Mucosa of stomach (tissue), 1 donor: ENCODE results near the gene ECHS1.

Source experiments
- H3K27me3 ChIP-seq: one replicate; pipeline ENCODE4 v1.7.0; 2013; ENCODE audit warnings: mild to moderate bottlenecking, low read length; ENCODE audit not compliant: control insufficient read depth, insufficient read depth
- H3K36me3 ChIP-seq: one replicate; pipeline ENCODE4 v1.7.0; 2013; ENCODE audit warnings: low read length; ENCODE audit not compliant: control insufficient read depth, insufficient read depth
- H3K4me1 ChIP-seq: one replicate; pipeline ENCODE4 v1.7.0; 2013; ENCODE audit warnings: mild to moderate bottlenecking, low read length; ENCODE audit not compliant: control insufficient read depth, insufficient read depth
- H3K4me3 ChIP-seq: one replicate; pipeline ENCODE4 v1.7.0; 2013; ENCODE audit warnings: low read length
- H3K9ac ChIP-seq: one replicate; pipeline ENCODE4 v1.7.0; 2013; ENCODE audit warnings: mild to moderate bottlenecking, low read length, moderate library complexity
- H3K9me3 ChIP-seq: one replicate; pipeline ENCODE4 v1.7.0; 2013; ENCODE audit warnings: mild to moderate bottlenecking, low read length, moderate library complexity; ENCODE audit not compliant: control insufficient read depth
- donor health status: Pancreatic carcinoma.

Gene ECHS1

DNA sequence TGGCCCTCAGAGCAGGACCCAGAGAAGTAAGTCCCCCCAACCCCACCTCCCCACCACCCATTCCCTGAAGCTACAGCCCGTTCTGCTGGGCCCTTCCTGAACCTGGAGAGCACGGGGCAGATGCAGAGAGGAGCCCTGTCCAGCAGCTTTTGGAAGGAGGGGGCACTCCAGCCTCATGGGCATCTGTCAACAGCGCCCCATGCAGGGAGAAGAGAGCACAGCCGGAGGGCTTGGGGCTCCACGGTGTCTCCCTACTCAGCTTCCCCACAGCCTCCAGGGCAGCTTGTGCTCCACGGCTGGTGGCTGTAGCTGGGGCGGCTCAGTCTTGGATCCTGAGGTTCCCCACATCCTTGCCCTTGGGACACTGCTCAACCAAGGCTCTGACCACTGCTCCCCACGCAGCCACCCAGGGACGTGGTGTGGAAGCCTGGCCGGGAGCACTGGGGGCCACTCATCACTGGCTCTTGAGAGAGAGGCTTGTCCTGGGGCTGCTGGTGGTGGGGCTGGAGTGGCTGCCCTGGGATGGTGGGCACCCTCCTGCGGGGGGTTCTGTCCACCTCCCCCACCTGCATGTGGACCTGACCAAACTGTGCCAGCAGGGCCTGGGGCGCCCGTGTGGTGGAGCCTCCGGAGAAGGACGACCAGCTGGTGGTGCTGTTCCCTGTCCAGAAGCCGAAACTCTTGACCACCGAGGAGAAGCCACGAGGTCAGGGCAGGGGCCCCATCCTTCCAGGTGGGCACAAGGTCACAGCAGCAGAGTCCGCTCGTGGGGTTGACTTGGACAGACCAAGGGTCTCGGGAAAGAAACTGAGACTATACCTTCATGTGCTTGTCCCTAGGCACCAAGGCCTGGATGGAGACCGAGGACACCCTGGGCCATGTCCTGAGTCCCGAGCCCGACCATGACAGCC, 21.5 kb downstream of the ECHS1 start:
- Histone ChIP-seq H3K9ac (no peak overlapping the region), H3K4me1 (peaks cover 12% of the 10 kb centered on the region), H3K9me3 (no peaks in the 10 kb centered on the region), H3K27me3 (peaks cover 3% of the 10 kb centered on the region), H3K36me3 (no peaks in the 10 kb centered on the region), H3K4me3 (no peak overlapping the region)

DNA sequence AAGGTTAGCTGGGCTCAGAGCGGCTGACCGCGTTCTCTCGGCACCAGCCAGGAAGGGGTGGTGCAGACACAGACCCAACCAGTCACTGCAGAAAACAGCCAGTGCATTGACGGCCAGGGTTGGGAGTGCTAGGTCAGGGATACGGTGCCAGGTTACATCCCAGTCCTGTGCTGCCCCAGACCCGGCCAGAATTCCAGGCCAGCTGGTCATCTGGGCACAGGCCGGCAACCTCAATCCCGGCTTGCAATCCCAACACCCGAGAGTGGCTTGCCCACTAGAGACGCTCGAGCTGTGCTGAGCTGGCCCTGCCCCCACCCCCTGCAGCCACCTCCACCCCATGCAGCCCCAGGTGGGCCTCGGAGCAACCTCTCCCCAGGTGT, 22.2 kb downstream of the ECHS1 start:
- no peak overlapping the region for H3K9ac ChIP-seq
- H3K36me3 ChIP-seq: no peaks in the 10 kb centered on the region
- peaks cover 13% of the 10 kb centered on the region for H3K4me1 ChIP-seq
- H3K4me3 ChIP-seq: no peak overlapping the region
- peaks cover 3% of the 10 kb centered on the region for H3K27me3 ChIP-seq
- H3K9me3 ChIP-seq: no peaks in the 10 kb centered on the region

DNA sequence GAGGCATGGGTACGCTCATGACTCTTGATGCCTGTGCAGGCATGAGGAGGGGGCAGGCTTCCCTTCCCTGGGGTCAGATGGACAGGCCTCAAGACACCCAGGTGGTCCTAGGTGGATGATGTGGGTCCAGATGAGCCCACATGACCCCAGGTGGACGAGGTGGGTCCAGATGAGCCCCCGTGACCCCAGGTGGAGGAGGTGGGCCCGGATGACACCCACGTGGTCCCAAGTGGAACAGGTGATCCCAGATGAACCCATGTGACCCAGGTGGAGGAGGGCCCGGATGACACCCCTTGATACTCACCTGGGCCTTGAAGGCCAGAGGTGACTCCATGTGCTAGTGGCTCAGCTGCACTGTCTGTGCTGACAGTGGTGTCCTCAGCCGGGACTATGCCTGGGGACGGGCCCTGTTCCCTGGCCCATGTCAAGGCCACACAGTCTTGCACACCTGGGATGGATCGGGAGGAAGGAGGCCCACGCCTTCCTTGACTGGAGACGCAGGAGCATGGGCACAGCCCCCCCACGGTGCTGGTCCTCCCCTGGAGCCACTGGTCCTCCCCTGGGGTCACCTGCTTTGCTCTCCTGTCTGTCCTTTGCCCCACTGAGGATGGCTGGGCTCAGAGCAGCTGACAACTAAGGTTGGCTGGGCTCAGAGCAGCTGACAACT, 22.7 kb downstream of the ECHS1 start:
- no peaks in the 10 kb centered on the region for H3K9me3 ChIP-seq
- peaks cover 3% of the 10 kb centered on the region for H3K27me3 ChIP-seq
- no peaks in the 10 kb centered on the region for H3K36me3 ChIP-seq
- no peak overlapping the region for H3K9ac ChIP-seq
- no peak overlapping the region for H3K4me3 ChIP-seq
- H3K4me1 ChIP-seq: peaks cover 13% of the 10 kb centered on the region

DNA sequence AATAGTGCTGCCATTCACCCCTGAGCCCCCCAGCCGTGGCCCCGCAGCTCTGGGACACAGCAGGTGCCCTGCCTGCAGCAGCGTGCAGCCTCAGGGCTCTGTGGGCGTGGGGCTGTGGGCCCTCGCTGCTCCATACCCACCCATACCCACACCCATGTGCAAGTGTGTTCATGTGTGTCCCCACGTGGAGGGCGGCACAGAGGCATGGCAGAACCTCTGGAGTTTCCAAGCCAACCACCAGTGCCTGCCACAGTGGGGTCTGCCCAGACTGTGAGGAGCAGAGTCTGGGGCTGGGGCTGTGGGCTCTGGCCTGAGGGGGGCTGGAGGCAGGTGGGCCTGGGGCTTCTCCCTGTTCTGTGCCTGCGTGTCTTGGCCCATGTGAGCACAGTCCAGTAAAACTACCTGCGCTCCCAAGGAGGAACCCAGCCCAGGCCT, 23.6 kb downstream of the ECHS1 start:
- Histone ChIP-seq H3K27me3 (peaks cover 3% of the 10 kb centered on the region), H3K9ac (no peak overlapping the region), H3K4me1 (peaks cover 13% of the 10 kb centered on the region), H3K36me3 (no peaks in the 10 kb centered on the region), H3K4me3 (no peak overlapping the region), H3K9me3 (no peaks in the 10 kb centered on the region)

DNA sequence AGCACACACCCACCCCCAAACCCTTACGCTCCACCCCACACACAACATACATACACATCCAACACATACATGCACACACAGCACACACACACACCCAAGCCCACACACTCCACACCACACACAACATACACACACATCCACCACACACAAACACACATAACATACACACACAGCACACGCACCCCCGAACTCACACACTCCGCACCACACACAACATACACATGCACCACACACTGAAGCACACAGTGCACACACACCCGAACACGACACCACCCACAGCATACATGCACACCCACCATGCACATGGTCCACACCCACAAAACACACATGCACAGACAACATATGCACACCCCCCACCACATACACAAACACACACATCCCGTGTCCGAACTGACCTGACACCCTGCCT, 24.0 kb downstream of the ECHS1 start:
- Histone ChIP-seq H3K27me3 (peaks cover 3% of the 10 kb centered on the region), H3K9ac (no peak overlapping the region), H3K36me3 (no peaks in the 10 kb centered on the region), H3K4me3 (no peak overlapping the region), H3K9me3 (no peaks in the 10 kb centered on the region), H3K4me1 (peaks cover 13% of the 10 kb centered on the region)

DNA sequence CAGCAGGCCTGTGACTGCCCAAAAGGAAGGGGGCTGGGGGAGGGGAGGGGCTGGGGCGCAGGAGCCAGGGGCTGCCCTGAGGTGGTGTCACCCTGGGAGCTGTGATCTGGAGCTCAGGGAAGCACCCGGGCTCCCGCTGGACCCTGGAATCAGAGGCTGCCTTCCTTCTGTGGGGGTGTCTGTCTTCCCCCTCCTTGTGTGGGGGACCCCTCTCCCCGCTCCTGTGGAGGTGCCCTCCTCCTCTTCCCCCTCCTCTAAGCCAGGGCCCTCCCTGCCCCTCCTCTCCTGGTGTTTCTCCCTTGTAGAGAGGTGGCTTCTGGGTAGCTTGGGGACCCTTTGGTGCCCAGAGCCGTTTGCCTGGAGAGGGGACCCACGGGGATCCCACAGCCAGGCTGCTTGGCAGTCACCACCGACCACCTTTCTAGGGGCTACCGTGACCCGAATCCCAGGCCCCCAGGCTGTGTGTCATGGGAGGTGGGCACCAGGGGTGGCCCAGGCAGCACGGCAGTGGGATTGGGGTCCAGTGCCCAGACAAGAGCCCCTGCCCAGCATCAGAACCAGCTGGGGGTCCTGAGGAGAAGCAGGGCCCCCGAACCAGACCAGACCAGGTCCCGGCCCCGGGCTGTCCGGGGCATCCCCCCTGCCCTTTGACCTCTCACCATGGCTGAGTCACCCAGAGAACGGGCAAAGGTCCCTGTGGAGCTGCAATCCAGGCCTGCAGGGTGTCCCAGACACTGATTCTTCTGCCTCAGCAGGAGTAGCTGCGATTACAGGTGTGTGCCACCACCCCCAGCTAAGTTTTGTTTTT, 25.2 kb downstream of the ECHS1 start:
- Histone ChIP-seq H3K4me3 (no peak overlapping the region), H3K9me3 (no peaks in the 10 kb centered on the region), H3K4me1 (peaks cover 13% of the 10 kb centered on the region), H3K36me3 (no peaks in the 10 kb centered on the region), H3K27me3 (peaks cover 9% of the 10 kb centered on the region), H3K9ac (no peak overlapping the region)

DNA sequence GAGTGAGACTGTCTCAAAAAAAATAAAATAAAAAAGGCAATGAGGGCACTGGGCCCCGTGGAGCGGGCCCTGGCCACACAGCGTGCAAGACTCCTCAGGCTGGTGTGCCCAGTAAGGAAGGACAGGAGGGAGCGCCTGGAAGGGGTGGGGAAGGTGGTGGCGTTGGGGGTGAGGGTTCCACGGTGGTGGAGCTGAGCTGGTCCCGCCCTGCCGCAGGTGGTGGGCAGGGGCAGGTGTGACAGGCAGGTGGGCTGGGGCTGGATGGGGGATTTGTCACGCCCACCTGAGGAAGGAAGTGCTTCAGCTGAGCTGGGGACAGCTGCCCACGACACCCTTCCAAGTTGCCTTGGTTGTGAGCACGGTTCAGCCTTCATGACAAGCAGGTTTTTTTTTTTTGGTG, 26.7 kb downstream of the ECHS1 start:
- Histone ChIP-seq H3K4me3 (no peak overlapping the region), H3K9me3 (no peaks in the 10 kb centered on the region), H3K9ac (no peak overlapping the region), H3K36me3 (no peaks in the 10 kb centered on the region), H3K4me1 (peaks cover 13% of the 10 kb centered on the region), H3K27me3 (peaks cover 16% of the 10 kb centered on the region)

DNA sequence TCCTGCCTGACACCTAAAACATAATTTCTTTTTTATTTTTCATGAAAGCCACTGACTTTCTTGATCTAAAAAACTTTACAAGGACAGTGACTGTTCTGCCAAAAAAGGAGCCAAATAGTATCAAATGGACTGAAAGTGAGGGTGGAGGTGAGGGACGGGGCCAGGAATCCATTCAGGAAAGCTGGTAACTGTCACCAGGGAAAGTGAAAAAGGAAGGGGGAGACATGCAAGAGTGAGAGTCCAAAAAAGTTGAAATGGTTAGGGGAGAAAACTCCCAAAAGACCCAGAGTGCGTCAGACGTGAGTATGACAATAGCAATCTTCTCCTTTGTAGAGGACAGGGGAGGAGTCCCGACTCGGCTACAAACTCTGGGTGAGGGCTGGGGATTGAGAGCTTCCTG, 28.9 kb downstream of the ECHS1 start:
- Histone ChIP-seq H3K9ac (no peak overlapping the region), H3K36me3 (no peaks in the 10 kb centered on the region), H3K27me3 (peaks cover 16% of the 10 kb centered on the region), H3K4me3 (no peak overlapping the region), H3K4me1 (peaks cover 13% of the 10 kb centered on the region), H3K9me3 (no peaks in the 10 kb centered on the region)

DNA sequence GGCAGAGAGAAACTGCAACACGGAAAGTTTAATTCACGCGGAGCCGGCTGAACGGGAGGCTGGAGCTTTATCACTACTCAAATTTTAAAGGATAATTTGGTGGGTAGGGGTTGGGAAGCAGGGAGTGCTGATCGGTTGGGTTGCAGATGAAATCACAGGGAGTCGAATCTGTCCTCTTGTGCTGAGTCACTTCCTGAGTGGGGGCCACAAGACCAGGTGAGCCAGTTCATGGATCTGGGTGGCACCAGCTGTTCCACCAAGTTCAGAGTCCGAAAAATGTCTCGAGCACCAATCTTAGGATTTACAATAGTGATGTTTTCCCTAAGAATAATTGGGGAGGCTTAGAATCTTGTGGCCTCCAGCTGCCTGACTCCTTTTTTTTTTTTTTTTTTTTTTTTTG, 29.6 kb downstream of the ECHS1 start:
- Histone ChIP-seq H3K27me3 (peaks cover 22% of the 10 kb centered on the region), H3K4me3 (no peak overlapping the region), H3K9ac (no peak overlapping the region), H3K9me3 (no peaks in the 10 kb centered on the region), H3K4me1 (peaks cover 13% of the 10 kb centered on the region), H3K36me3 (no peaks in the 10 kb centered on the region)

DNA sequence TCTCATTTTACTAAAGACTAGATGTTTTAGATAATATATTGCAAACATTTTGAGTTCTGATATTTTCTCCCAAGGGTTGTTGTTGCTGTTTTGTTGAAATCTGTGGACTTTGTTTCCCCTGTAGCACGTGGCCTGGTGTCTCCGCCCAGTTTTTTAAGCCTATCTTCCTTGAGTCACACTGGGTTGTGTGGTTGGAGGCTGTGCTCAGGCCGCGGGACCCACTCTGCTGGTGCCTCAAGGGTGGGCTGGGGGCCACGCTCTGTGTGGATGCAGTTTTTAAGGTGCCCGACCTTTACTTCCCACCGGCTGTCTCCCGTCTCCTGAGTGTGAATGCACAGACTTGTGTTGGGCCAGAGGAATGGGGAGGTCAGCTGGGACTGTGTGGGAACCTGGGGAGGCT, 30.2 kb downstream of the ECHS1 start:
- Histone ChIP-seq H3K9ac (no peak overlapping the region), H3K4me1 (peaks cover 10% of the 10 kb centered on the region), H3K4me3 (no peak overlapping the region), H3K9me3 (no peaks in the 10 kb centered on the region), H3K27me3 (peaks cover 28% of the 10 kb centered on the region), H3K36me3 (no peaks in the 10 kb centered on the region)

DNA sequence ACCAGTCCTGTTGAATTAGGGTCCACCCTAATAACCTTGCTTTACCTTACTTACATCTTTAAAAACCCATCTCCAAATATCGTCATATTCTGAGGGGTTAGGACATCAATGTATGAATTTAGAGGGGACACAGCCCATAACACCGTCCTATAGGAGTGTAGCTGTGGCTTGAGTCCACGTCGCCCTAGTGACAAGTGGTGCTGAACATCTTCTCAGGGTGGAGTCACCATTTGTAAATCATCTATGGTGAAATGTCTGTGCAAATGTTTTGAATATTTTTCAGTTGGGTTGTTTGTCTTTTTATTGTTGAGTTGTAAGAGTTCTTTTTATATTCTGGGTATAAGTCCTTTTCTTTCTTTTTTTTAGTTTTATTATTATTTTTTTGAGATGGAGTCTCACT, 31.2 kb downstream of the ECHS1 start:
- Histone ChIP-seq H3K9me3 (no peaks in the 10 kb centered on the region), H3K9ac (no peak overlapping the region), H3K4me1 (peaks cover 5% of the 10 kb centered on the region), H3K27me3 (peaks cover 37% of the 10 kb centered on the region), H3K4me3 (no peak overlapping the region), H3K36me3 (no peaks in the 10 kb centered on the region)
